HepG2 (cell line): Measurements from ENCODE around the gene TAT. TPM values are rescaled to one million over a fixed set of nuclear protein-coding genes. Genes with fewer than 3 reads are reported as not detected.

Source experiments
- ASH2L ChIP-seq: fragments of 300-600, 200-600 bp; sonication (generic); IDR thresholded peaks from 2 replicates; pipeline ENCODE4 v1.7.0; 2017; ENCODE audit warnings: low read depth, mild to moderate bottlenecking, moderate library complexity, mixed read lengths, low read length; ENCODE audit not compliant: insufficient read length
- BCL3 ChIP-seq: sonication (generic); formaldehyde crosslinking; IDR thresholded peaks from 2 replicates; pipeline ENCODE4 v1.5.1; 2020; ENCODE audit warnings: mild to moderate bottlenecking, missing genetic modification reagents, moderate library complexity
- GATAD1 ChIP-seq: IDR thresholded peaks from 2 replicates; pipeline ENCODE4 v1.6.1; 2016; ENCODE audit warnings: missing genetic modification reagents, missing compliant biosample characterization
- HMG20B ChIP-seq: conservative IDR thresholded peaks from 2 replicates; pipeline ENCODE4 v1.6.1; 2016; ENCODE audit warnings: missing genetic modification reagents, missing compliant biosample characterization
- KLF16 ChIP-seq, 2 experiments: sonication (generic) in 1 of 2; formaldehyde crosslinking in 1 of 2; IDR thresholded peaks; 2 replicates each; pipeline versions ENCODE4 v1.6.1 to v1.8.0; 2016 to 2023; ENCODE audit warnings: missing genetic modification reagents in 2 of 2, missing compliant biosample characterization in 1 of 2
- MAFF ChIP-seq: IDR thresholded peaks from 2 replicates; pipeline ENCODE4 v1.6.1; 2011; ENCODE audit warnings: low read depth, low read length, improper control_type of control experiment
- NR2F6 ChIP-seq, 2 experiments: IDR thresholded peaks; 2 replicates each; pipeline ENCODE4 v1.6.1; 2016; ENCODE audit warnings: antibody characterized with exemption in 1 of 2, mild to moderate bottlenecking in 1 of 2
- U2AF2 ChIP-seq: fragments of 200-400 bp; formaldehyde crosslinking; IDR thresholded peaks from 2 replicates; pipeline ENCODE4 v1.6.1; 2017; ENCODE audit warnings: low read depth, mild to moderate bottlenecking, low read length
- ZBTB10 ChIP-seq: sonication (generic); formaldehyde crosslinking; IDR thresholded peaks from 2 replicates; pipeline ENCODE4 v1.4.0; 2020; ENCODE audit warnings: missing genetic modification reagents, borderline replicate concordance
- ZNF329 ChIP-seq: sonication (generic); formaldehyde crosslinking; IDR thresholded peaks from 2 replicates; pipeline ENCODE4 v1.9.0; 2021; ENCODE audit warnings: low read depth, mild to moderate bottlenecking, missing genetic modification reagents
- ZNF33A ChIP-seq: sonication (generic); formaldehyde crosslinking; IDR thresholded peaks from 2 replicates; pipeline ENCODE4 v1.5.1; 2020; ENCODE audit warnings: missing genetic modification reagents, mild to moderate bottlenecking, moderate library complexity, borderline replicate concordance
- ZNF441 ChIP-seq: sonication (generic); formaldehyde crosslinking; IDR thresholded peaks from 2 replicates; pipeline ENCODE4 v1.7.0; 2021; ENCODE audit warnings: missing genetic modification reagents, borderline replicate concordance
- ZNF713 ChIP-seq: sonication (generic); formaldehyde crosslinking; IDR thresholded peaks from 2 replicates; pipeline ENCODE4 v1.4.0; 2020; ENCODE audit warnings: mild to moderate bottlenecking, missing genetic modification reagents
- polyA plus RNA-seq, 8 experiments: library from polyadenylated mRNA; depleted of rRNA in 3 of 8; stranded (reverse) in 7 of 8; unstranded in 1 of 8; fragments of >200 nt; fragmentation: Illumina TruSeq in 4 of 8; extraction: Trizol in 4 of 8; gene quantifications; 2 replicates each; pipeline versions ENCODE4 v1.2.1 to v1.2.3, GENCODE V29; 2011 to 2016; ENCODE audit warnings: low read depth in 4 of 8, missing spikeins in 1 of 8, mixed read lengths in 1 of 8; ENCODE audit not compliant: insufficient read depth in 1 of 8
- total RNA-seq, 5 experiments: library from RNA; depleted of rRNA; stranded (reverse); fragments of >200 nt; fragmentation: Illumina TruSeq; extraction: Trizol; gene quantifications; 2 replicates each; pipeline ENCODE4 v1.2.3, GENCODE V29; 2016; ENCODE audit warnings: low read depth in 1 of 5
- TF ChIP-seq, protein P1 (sequence below): sonication (generic); formaldehyde crosslinking; IDR thresholded peaks from 2 replicates; pipeline ENCODE4 v1.9.0; 2022; ENCODE audit warnings: low read depth, missing genetic modification reagents
- TF ChIP-seq, protein P2 (sequence below): sonication (generic); formaldehyde crosslinking; IDR thresholded peaks from 2 replicates; pipeline ENCODE4 v1.4.0; 2020; ENCODE audit warnings: missing genetic modification reagents, borderline replicate concordance
- TF ChIP-seq, protein P3 (sequence below): sonication (generic); formaldehyde crosslinking; IDR thresholded peaks from 2 replicates; pipeline ENCODE4 v1.5.0; 2020; ENCODE audit warnings: mild to moderate bottlenecking, missing genetic modification reagents, moderate library complexity

TAT gene
- total and polyA plus RNA-seq, 2 of the 13 experiments (the other 11 are each of a cell fraction or from before 2014, with no cell fraction given) = 1.6 to 5.8 TPM

DNA sequence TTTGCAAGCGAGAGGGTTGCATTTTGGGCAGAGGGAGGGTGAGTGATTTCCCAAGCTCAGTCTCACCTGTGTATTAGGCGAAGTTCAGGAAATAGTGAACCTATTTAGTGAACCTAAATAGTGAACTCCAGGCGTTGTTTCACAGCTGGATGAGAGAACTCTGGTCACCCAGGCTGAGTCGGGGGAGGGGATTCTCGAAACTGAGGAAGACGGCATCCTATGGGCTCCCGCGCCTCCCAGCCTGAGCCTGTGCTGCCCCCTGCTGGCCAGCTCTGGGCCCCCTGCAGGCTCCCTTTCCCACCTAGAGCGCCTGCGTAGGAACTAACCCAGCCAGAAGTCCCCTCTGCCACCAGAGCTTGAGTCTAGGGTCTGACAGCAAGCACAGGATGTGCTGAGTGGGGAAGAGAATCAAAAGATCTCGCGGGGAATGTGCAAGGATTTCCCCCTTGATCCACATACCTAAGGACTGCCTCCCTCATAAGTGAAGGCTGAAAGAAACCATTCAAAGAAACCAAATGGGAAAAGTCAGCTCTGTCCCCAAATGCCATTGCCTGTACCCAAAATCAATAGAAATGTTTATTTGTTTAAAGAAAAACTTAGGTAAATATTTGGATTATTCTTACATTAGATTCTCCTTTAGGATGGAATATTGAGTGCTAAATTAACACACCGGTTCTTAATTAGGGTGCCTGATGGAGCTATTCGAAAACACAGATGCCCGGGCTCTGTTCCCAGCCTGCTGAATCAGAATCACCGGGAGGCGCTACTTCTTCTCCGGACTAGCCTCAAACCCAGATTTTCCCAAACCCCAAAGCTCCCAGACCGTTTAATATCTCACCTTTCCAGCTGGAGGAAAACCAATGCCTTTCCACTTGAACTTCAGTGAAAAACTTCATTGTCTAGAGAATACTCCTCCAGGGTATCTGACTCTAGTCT, 34.3 kb upstream of the TAT start (continued):
- TF ChIP-seq, protein P1, sequence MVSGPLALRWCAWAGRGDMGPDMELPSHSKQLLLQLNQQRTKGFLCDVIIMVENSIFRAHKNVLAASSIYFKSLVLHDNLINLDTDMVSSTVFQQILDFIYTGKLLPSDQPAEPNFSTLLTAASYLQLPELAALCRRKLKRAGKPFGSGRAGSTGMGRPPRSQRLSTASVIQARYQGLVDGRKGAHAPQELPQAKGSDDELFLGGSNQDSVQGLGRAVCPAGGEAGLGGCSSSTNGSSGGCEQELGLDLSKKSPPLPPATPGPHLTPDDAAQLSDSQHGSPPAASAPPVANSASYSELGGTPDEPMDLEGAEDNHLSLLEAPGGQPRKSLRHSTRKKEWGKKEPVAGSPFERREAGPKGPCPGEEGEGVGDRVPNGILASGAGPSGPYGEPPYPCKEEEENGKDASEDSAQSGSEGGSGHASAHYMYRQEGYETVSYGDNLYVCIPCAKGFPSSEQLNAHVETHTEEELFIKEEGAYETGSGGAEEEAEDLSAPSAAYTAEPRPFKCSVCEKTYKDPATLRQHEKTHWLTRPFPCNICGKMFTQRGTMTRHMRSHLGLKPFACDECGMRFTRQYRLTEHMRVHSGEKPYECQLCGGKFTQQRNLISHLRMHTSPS (CRISPR knock-in tag) = no peak; the same call in 1 of the 2 replicates
- TF ChIP-seq MAFF (no peak), U2AF2 (no peak), KLF16 (CRISPR knock-in tag; IDR thresholded peaks at IDR 0.05) (peak in 1 of 2 experiments; percentile 23; a peak in 1 of 4 replicates), BCL3 (CRISPR knock-in tag) (no peak), HMG20B (CRISPR knock-in tag) (no peak), GATAD1 (CRISPR knock-in tag) (no peak), ZNF33A (CRISPR knock-in tag) (no peak), ZNF329 (no peak), ASH2L (no peak), ZBTB10 (CRISPR knock-in tag) (no peak), NR2F6 (IDR thresholded peaks at IDR 0.05) (no peak), NR2F6 (CRISPR knock-in tag; IDR thresholded peaks at IDR 0.05) (0 out of 2 replicates have a peak, but pooled peaks have one; percentile 24), ZNF441 (no peak), ZNF713 (CRISPR knock-in tag) (no peak)
- TF ChIP-seq, protein P2, sequence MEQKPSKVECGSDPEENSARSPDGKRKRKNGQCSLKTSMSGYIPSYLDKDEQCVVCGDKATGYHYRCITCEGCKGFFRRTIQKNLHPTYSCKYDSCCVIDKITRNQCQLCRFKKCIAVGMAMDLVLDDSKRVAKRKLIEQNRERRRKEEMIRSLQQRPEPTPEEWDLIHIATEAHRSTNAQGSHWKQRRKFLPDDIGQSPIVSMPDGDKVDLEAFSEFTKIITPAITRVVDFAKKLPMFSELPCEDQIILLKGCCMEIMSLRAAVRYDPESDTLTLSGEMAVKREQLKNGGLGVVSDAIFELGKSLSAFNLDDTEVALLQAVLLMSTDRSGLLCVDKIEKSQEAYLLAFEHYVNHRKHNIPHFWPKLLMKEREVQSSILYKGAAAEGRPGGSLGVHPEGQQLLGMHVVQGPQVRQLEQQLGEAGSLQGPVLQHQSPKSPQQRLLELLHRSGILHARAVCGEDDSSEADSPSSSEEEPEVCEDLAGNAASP (CRISPR knock-in tag) = 0 out of 2 replicates have a peak, but pooled peaks have one; percentile 18
- TF ChIP-seq, protein P3, sequence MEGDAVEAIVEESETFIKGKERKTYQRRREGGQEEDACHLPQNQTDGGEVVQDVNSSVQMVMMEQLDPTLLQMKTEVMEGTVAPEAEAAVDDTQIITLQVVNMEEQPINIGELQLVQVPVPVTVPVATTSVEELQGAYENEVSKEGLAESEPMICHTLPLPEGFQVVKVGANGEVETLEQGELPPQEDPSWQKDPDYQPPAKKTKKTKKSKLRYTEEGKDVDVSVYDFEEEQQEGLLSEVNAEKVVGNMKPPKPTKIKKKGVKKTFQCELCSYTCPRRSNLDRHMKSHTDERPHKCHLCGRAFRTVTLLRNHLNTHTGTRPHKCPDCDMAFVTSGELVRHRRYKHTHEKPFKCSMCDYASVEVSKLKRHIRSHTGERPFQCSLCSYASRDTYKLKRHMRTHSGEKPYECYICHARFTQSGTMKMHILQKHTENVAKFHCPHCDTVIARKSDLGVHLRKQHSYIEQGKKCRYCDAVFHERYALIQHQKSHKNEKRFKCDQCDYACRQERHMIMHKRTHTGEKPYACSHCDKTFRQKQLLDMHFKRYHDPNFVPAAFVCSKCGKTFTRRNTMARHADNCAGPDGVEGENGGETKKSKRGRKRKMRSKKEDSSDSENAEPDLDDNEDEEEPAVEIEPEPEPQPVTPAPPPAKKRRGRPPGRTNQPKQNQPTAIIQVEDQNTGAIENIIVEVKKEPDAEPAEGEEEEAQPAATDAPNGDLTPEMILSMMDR = peak; percentile 100
